Measurements from ENCODE around the gene ARHGAP25.

- no peak for TF ChIP-seq EZH2phosphoT487 (IDR thresholded peaks at IDR 0.05; ENCODE audit: borderline replicate concordance, low read depth, low read length)
- TF ChIP-seq, protein P1, sequence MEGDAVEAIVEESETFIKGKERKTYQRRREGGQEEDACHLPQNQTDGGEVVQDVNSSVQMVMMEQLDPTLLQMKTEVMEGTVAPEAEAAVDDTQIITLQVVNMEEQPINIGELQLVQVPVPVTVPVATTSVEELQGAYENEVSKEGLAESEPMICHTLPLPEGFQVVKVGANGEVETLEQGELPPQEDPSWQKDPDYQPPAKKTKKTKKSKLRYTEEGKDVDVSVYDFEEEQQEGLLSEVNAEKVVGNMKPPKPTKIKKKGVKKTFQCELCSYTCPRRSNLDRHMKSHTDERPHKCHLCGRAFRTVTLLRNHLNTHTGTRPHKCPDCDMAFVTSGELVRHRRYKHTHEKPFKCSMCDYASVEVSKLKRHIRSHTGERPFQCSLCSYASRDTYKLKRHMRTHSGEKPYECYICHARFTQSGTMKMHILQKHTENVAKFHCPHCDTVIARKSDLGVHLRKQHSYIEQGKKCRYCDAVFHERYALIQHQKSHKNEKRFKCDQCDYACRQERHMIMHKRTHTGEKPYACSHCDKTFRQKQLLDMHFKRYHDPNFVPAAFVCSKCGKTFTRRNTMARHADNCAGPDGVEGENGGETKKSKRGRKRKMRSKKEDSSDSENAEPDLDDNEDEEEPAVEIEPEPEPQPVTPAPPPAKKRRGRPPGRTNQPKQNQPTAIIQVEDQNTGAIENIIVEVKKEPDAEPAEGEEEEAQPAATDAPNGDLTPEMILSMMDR (conservative IDR thresholded peaks at IDR 0.05; ENCODE audit: low read length): no peak
These were observed 3.1 kb downstream of the ARHGAP25 start for GRCh38 chr2:68737711-68738110.
